ENCODE results near the gene ADAMTS10. TPM values are rescaled to one million over a fixed set of nuclear protein-coding genes. Genes with fewer than 3 reads are reported as not detected.
A peak's percentile ranks its signal among the peaks of the same experiment; 100 is the strongest.

The ADAMTS10 gene
- total RNA-seq, 4 donors from 2014 or later: 2.0 to 8.8 (median 3.6) TPM

DNA sequence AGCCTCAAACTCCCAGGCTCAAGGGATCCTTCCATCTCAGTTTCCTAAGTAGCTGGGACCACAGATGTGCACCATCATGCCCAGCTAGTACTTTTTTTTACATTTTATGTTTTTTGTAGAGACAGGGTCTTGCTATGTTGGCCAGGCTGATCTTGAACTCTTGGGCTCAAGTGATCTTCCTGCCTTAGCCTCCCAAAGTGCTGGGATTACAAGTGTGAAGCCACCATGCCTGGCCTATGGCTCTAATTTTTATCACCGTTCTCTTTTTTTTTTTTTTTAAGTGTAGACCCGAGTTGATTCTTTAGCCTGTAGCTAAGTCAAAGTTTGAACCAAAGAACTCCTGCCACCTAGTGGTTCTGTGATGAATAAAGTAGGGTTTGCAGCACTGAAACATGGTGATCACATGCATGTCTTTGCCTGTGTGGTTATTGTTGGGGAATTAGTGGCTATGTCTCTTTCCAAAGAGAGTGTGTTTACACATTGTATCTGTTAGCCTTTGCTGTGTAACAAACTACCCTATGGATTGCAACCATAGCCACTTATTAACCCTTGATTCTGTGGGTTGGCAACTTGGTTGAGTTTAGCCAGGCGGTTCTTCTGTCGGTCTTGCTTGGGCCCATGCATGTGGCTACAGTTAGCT lies 31.5 kb upstream of the ADAMTS10 start:
- intact Hi-C loops (cut with DNase I): no loop called here
- no peak for TF ChIP-seq POLR2A (IDR thresholded peaks at IDR 0.05)
- TF ChIP-seq, protein P1, sequence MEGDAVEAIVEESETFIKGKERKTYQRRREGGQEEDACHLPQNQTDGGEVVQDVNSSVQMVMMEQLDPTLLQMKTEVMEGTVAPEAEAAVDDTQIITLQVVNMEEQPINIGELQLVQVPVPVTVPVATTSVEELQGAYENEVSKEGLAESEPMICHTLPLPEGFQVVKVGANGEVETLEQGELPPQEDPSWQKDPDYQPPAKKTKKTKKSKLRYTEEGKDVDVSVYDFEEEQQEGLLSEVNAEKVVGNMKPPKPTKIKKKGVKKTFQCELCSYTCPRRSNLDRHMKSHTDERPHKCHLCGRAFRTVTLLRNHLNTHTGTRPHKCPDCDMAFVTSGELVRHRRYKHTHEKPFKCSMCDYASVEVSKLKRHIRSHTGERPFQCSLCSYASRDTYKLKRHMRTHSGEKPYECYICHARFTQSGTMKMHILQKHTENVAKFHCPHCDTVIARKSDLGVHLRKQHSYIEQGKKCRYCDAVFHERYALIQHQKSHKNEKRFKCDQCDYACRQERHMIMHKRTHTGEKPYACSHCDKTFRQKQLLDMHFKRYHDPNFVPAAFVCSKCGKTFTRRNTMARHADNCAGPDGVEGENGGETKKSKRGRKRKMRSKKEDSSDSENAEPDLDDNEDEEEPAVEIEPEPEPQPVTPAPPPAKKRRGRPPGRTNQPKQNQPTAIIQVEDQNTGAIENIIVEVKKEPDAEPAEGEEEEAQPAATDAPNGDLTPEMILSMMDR (IDR thresholded peaks at IDR 0.05): peak; percentile 27 to 48 (median 42)
- DNase-seq: no peak
- peaks cover 0 to 15% (median 0%) of the 10 kb centered on the region in 3 donors for H3K4me1 ChIP-seq
- H3K36me3 ChIP-seq: no peaks in the 10 kb centered on the region
- WGBS, 2 donors: 42 to 53% methylated on average over 3 to 4 of the region's 4 CpGs
- H3K9me3 ChIP-seq: peaks cover 0 to 3% (median 0%) of the 10 kb centered on the region in 3 donors
- no peak overlapping the region for H3K27ac ChIP-seq
- peaks cover 0 to 7% (median 0%) of the 10 kb centered on the region in 4 donors for H3K27me3 ChIP-seq
- no peak overlapping the region for H3K4me3 ChIP-seq

DNA sequence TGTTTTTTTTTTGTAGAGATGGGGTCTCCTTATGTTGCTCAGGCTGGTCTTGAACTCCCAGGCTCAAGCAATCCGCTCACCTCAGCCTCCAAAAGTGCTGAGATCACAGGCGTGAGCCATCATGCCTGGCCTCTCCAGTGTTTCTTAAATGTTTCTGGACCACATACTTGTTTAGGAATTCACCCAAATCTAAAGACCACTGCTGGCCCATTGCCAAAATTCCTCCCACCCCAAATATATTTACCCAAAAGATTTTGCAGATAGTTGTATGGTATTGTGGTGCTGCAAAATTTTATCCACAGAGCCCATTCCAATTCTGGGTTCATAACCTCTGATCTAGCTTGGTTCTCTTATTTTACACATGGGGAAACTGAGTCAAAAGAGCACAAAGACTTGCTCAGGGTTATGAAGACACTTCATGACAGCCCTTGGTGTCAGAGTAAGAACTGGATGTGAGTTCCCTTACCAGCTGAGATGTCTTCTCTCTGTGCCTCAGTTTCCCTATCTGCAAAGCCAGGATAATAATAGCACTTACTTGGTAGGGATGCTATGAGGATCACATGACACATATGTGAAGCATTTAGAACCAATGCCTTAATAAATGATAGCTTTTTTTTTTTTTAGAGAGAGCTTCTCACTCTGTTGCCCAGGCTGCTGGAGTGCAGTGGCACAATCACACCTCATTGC lies 30.8 kb upstream of the ADAMTS10 start:
- intact Hi-C loops (cut with DNase I): no loop called here
- TF ChIP-seq POLR2A (IDR thresholded peaks at IDR 0.05): no peak
- TF ChIP-seq, protein P1 (IDR thresholded peaks at IDR 0.05): no peak
- H3K9me3 ChIP-seq: peaks cover 0 to 3% (median 0%) of the 10 kb centered on the region in 3 donors
- H3K36me3 ChIP-seq: no peaks in the 10 kb centered on the region
- H3K4me3 ChIP-seq: no peak overlapping the region
- peaks cover 0 to 15% (median 0%) of the 10 kb centered on the region in 3 donors for H3K4me1 ChIP-seq
- peaks cover 0 to 2% (median 0%) of the 10 kb centered on the region in 4 donors for H3K27me3 ChIP-seq
- peak overlapping the region in 2 of 4 donors; percentile 50 to 70 for H3K27ac ChIP-seq
- no peak for DNase-seq
- WGBS, 2 donors: 87 to 91% methylated on average over 2 of the region's 2 CpGs

DNA sequence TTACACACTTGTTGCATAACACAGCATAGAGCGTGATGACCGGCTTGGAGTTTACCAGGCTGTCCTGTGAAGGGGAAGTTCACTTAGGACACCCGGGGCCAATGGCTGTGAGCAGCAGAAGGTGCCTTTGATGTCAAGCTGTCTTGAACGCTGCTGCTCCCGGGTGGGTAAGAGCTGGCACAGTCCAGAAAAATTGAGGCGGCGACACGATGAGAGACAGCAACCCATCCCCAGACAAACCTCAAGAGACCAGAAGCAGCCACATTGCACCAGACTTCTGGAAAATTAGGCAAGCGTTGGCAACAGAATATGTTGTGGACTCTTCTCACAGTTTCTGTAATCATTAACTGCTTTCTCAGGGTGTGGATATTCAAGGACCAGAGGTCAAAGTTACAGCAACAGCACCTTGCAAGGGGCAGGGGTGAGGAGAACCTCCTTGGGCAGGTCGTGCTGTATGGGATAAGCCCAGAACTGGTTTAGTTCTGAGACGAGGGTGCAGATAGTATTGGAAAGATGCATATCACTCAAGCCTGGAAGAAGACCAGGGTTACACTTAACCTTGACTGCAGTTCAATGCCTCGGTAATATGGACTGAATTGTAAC lies 30.0 kb upstream of the ADAMTS10 start:
- intact Hi-C loops (cut with DNase I): no loop called here

DNA sequence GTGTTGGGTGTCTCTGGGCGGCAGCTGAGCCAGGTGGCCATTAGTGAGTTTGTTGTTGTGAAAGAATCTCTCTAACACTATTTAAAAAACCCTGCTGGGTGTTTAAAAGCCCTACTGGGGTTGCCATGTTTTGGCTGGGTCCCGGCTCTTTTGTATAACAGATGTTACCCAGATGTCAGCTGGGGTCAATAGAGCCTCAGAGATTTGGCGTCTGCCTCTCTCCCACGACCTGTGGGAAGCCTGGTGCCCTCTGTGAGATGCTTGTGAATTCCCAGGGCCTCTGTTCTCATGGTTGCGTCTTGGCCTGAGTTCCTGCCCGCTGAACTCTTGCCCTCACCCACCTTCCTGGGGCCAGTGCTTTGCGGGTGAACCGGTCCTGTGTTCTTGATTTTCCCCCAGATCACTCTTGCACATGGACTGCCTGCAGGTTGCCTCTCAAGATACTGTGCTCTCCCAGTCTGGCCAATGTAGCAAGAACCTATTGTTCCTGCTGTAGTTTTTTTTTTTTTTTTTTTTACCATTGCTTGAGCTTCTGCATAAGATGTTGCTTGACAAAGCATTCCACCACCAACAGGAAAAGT lies 29.4 kb upstream of the ADAMTS10 start:
- WGBS, 2 donors: 37 to 61% methylated on average over 5 to 8 of the region's 8 CpGs
- Histone ChIP-seq H3K4me3 (no peak overlapping the region), H3K36me3 (no peaks in the 10 kb centered on the region), H3K27me3 (no peaks in the 10 kb centered on the region), H3K27ac (peak overlapping the region in 2 of 4 donors; percentile 50 to 67), H3K4me1 (peaks cover 0 to 15% (median 0%) of the 10 kb centered on the region in 3 donors), H3K9me3 (peaks cover 0 to 3% (median 0%) of the 10 kb centered on the region in 3 donors)
- DNase-seq: no peak
- TF ChIP-seq, protein P1 (IDR thresholded peaks at IDR 0.05): no peak
- intact Hi-C loops (cut with DNase I): no loop called here

More for the DNA sequence above, 30.0 kb upstream of the ADAMTS10 start:
- H3K9me3 ChIP-seq: peaks cover 0 to 3% (median 0%) of the 10 kb centered on the region in 3 donors
- H3K27me3 ChIP-seq: no peaks in the 10 kb centered on the region
- H3K4me3 ChIP-seq: no peak overlapping the region
- H3K36me3 ChIP-seq: no peaks in the 10 kb centered on the region
- peak overlapping the region in 2 of 4 donors; percentile 50 to 70 for H3K27ac ChIP-seq
- no peak for DNase-seq
- H3K4me1 ChIP-seq: peaks cover 0 to 15% (median 0%) of the 10 kb centered on the region in 3 donors
- TF ChIP-seq POLR2A (IDR thresholded peaks at IDR 0.05): no peak
- TF ChIP-seq, protein P1 (IDR thresholded peaks at IDR 0.05): no peak
- 44 to 66% methylated on average over 6 to 9 of the region's 12 CpGs for WGBS, 2 donors

Measured in esophagus squamous epithelium (tissue), 5 donors.